Gastroesophageal sphincter (tissue), 3 donors: Measurements from ENCODE around the gene CALML3.

Experiments
- CTCF ChIP-seq, 4 experiments: fragments of 200-600 bp in 2 of 4; fragments of 450-650 bp in 2 of 4; sonication (generic) in 1 of 4; IDR thresholded peaks; one replicate each; pipeline ENCODE4 v1.5.1; 2017 to 2019; ENCODE audit warnings: antibody characterized with exemption in 4 of 4, mild to moderate bottlenecking in 2 of 4, moderate library complexity in 2 of 4
- POLR2AphosphoS5 ChIP-seq: sonication (generic); formaldehyde crosslinking; IDR thresholded peaks from one replicate; pipeline ENCODE4 v1.6.1; 2017; ENCODE audit warnings: antibody characterized with exemption

DNA sequence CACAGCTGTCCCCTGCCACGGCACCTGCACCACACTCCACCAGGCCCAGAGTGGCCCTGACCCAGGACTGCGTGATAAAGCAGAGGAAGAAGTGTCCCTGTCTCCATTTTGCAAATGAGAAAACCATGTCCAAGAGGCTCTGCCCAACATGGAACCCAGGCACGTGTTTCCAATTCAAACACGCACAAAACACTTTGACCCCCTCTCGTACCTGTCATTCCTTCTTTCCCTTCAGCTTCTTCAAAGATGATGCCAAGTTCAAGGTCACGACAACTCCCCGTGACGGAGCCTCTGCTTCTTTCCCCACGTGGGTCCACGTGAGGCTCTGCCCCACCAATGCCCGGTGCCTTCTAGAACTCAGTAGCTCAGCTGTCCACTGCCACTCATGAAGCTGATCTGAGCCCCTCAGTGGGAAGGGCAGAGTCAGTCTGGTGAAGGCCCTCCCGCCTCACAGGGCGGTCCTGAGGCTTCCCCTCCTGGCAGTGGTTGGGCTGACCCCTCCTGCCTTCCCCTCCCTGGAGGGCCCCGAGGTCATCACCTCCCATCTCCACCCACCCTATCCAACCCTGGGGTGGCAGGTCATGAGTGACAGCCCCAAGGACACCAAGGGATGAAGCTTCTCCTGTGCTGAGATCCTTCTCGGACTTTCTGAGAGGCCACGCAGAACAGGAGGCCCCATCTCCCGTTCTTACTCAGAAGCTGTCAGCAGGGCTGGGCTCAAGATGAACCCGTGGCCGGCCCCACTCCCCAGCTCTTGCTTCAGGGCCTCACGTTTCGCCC, 44.4 kb upstream of the CALML3 start:
- TF ChIP-seq CTCF (IDR thresholded peaks at IDR 0.05): no peak
- no peak for TF ChIP-seq POLR2AphosphoS5
